ENCODE data around the gene RGL2.
"Not testable (repeated sequence)": the region's sequence is repeated elsewhere in the genome, so short reads cannot be mapped to it uniquely, and the experiment has no call there.

RGL2 gene

GRCh38 chr6:33273924-33274902 lies 24.5 kb downstream of the RGL2 start:
- DNase-seq (ENCODE audit: low read depth in 2 of 2) = no peak

DNA sequence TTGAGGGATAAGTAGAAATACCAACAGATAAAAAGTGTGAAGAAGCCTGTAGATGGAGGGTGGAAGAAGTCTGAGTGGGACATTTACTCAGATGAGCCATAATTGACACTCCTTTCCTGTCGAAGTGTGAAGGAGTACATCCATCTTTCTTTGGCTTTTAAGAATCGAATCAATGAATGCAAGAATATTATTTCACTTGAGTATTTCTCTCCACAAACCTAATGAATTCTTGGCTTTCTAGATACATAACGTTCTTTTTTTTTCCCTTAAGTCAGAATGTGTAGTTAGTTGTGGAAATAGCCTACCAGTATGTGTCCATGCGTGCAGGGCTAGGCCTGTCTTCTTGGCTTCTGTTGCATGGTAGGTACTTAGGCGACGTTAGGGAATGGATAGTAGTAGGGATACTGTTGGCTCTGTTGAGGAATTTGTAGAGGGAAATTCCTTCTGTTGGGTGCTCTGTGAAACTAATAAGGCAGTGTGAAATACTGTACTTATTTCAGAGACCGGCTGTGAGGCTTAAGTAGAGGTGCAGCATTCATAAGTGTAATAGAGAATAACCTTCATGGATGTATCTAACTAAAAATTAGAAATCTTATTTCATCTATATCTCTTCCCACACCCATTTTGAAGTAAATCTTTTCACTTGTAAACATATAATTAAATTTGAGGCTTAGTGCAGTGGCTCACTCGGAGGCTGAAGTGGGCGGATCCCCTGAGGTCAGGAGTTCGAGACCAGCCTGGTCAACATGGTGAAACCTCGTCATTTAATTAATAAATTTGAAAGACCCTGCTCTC lies 25.4 kb downstream of the RGL2 start:
- DNase-seq (ENCODE audit: low read depth in 2 of 2) = no peak

GRCh38 chr6:33272275-33273128 lies 26.2 kb downstream of the RGL2 start:
- no peak for DNase-seq (ENCODE audit: low read depth in 2 of 2)

GRCh38 chr6:33271468-33272274 lies 27.1 kb downstream of the RGL2 start, which contains the start of the genes RPS18 and VPS52:
TSS of gene RPS18 (plus strand) at chr6:33272075. CDS start at chr6:33272120, 45 bp downstream.
TSS of gene VPS52 (minus strand) at chr6:33271876. CDS start at chr6:33271675, 201 bp downstream.
- DNase-seq (ENCODE audit: low read depth in 2 of 2) = peak; percentile 70 to 89

- DNase-seq (ENCODE audit: low read depth in 2 of 2) = no peak
Measured at GRCh38 chr6:33271117-33271467, 27.6 kb downstream of the RGL2 start.

- no peak for DNase-seq (ENCODE audit: low read depth in 2 of 2)
Measured at GRCh38 chr6:33264015-33264414, 34.7 kb downstream of the RGL2 start.

- DNase-seq (ENCODE audit: low read depth in 2 of 2) = not testable (repeated sequence)
Measured at GRCh38 chr6:33262490-33262889, 36.3 kb downstream of the RGL2 start.

- no peak for DNase-seq (ENCODE audit: low read depth in 2 of 2)
Measured at GRCh38 chr6:33259032-33259431, 39.7 kb downstream of the RGL2 start.

- no peak for DNase-seq (ENCODE audit: low read depth in 2 of 2)
Measured at GRCh38 chr6:33254591-33254990, 44.2 kb downstream of the RGL2 start.

DNA sequence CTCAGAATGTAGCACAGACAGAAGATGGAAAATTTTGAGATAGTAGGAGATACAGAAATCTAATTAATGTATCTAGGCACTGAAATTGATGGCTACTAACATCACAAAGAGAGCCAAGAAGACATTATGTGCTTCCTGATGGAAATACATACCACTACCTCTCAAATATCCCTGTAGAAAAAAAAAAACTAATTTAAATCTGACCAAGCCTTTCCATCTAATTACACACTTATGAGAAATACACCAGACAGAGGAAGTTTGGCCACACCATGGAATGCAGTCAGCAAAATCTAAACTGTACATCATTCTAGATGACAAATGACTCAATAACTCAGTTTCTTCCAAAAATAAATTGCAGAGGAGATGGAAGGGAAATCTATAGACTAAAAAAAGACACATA lies 46.0 kb downstream of the RGL2 start:
- no peak for DNase-seq (ENCODE audit: low read depth in 2 of 2)

- DNase-seq (ENCODE audit: low read depth in 2 of 2) = no peak
Measured at GRCh38 chr6:33251395-33252012, 47.2 kb downstream of the RGL2 start.

DNA sequence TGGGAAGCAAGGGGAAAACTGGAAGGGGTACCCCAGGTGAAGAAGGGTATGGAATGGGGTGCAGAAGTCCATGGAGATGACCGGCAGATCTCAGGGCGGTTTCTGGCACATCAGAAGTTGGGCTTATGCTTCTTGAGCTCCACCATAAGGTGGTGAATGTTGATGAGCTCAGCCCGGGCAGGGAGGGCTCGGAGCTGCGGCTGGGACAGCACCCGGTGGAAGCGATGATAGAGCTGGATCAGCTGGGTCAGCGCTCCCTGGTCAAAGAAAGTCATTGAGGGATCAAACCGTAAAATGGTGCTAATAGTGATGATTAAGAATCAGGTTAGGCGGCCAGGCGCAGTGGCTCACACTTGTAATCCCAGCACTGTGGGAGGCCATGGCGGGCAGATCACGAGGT lies 48.0 kb downstream of the RGL2 start:
- DNase-seq (ENCODE audit: low read depth in 2 of 2) = no peak

GRCh38 chr6:33249732-33250630 lies 48.8 kb downstream of the RGL2 start:
- DNase-seq (ENCODE audit: low read depth in 2 of 2) = no peak

DNA sequence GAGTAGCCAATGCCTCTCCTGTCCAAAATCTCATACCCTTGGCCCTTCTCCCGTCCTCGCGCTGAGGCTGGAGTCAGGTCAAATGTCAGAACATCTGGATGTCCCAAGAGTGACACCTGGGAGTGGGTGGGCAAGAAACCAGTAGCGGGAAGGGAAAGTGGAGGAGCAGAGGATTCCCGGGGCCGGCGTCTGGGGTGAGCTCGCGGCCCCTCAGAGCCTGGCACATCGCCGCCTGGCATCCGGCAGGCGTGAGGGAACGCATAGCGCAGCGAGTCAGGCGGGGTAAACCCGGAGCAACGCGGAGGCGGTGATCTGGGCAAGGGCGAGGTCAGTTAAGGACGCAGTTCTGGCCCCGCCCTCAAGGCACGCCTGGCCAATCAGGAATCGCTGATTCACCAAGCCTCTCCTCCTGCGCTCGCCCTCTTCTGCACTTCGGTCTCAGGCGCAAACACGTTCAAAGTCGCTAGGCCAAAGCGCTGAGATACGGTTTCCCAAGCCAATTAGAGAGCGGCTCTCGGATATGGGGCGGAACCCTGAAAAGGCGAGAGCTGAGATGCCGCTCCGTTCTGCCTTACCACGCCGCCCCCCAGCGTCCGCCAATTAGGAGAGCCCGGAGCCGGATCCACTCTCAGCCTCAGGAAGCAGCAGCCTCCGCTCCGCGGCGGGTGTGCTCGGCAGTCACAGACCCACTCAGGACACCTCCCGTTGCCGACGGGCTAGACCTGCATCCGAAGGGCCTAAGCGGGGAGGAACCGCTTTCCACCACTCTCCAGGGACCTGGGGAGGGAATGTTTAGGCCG lies 49.6 kb downstream of the RGL2 start:
- peak; percentile 87 for DNase-seq (ENCODE audit: low read depth in 2 of 2)

- DNase-seq (ENCODE audit: low read depth in 2 of 2) = no peak
Measured at GRCh38 chr6:33248643-33248931, 50.2 kb downstream of the RGL2 start.

- peak; percentile 90 to 92 for DNase-seq (ENCODE audit: low read depth in 2 of 2)
Measured at GRCh38 chr6:33247977-33248642, 50.6 kb downstream of the RGL2 start.

DNA sequence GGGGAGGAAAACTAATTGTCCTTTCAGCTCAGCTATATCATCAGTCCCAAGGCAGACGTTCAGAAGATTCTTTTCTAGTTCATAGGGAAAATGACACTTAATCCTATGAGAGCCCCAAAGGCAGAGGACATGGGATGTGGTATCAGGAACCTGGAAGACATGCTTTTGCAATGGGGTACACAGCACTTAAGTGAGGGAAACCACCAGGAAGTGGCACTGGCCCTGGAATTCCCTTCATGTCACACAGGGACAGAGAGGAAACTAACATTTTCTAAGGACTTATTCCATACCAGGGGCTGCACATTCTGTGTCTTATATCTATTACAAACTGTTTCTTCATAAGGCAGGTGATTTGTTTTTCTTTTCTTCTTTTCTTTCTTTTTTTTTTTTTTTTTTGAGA lies 55.3 kb downstream of the RGL2 start:
- no peak for DNase-seq (ENCODE audit: low read depth in 2 of 2)

GRCh38 chr6:33241968-33242367 lies 56.8 kb downstream of the RGL2 start:
- DNase-seq (ENCODE audit: low read depth in 2 of 2) = no peak
